HepG2 (cell line): ENCODE results near the gene NOVA2. TPM values are rescaled to one million over a fixed set of nuclear protein-coding genes. Genes with fewer than 3 reads are reported as not detected.
"Not testable (repeated sequence)": the region's sequence is repeated elsewhere in the genome, so short reads cannot be mapped to it uniquely, and the experiment has no call there.

Source experiments
- ATAC-seq: fragments of 200-7000 bp; cut with Tn5 transposase; 3 replicates; pipeline ENCODE4 v1.9.1; 2020; ENCODE audit warnings: mild to moderate bottlenecking, moderate library complexity
- BruUV-seq: library from RNA; stranded (reverse); fragments of 400-500 nt; replicated peaks from 2 replicates; lab custom pipeline; 2021; lab: Mats Ljungman, UMichigan
- CTCF ChIA-PET: fragments of 300-600 bp; formaldehyde crosslinking; extraction: SDS; loops from one replicate; lab custom pipeline; 2021; ENCODE audit warnings: low total read pairs, inconsistent platforms, low intra/inter-chr PET ratio; lab: Yijun Ruan, JAX
- POLR2A ChIA-PET: fragments of 350-600 bp; sonication (Branson Sonifier 250); formaldehyde crosslinking; loops from one replicate; lab custom pipeline; 2020; ENCODE audit warnings: antibody characterized with exemption, inconsistent platforms; lab: Yijun Ruan, JAX
- DNase-seq: peaks from one replicate; pipeline ENCODE4 v3.0.0-alpha.2; 2015; ENCODE audit warnings: low spot score
- FAIRE-seq: peaks from 3 replicates; lab custom pipeline; 2011; peaks lifted over from hg19 to GRCh38; lab: Jason Lieb, UNC
- H2AFZ ChIP-seq: one replicate; pipeline ENCODE4 v1.6.1; 2011; ENCODE audit warnings: low read length, inconsistent platforms
- H3K27ac ChIP-seq: fragments of 300-600 bp; 3 replicates; pipeline ENCODE4 v1.8.0; 2011; ENCODE audit warnings: mixed run types, mild to moderate bottlenecking, mixed read lengths, low read length, inconsistent platforms; ENCODE audit not compliant: insufficient read depth; ENCODE audit errors: extremely low read length
- H3K27me3 ChIP-seq, 2 experiments: fragments of 200-600 bp in 1 of 2; 2 replicates in 1 of 2; 3 replicates in 1 of 2; pipeline versions ENCODE4 v1.6.0 to v1.8.0; 2011; ENCODE audit warnings: low read length in 2 of 2, mild to moderate bottlenecking in 2 of 2, moderate library complexity in 2 of 2, inconsistent platforms in 1 of 2; ENCODE audit not compliant: insufficient read depth in 2 of 2, control insufficient read depth in 1 of 2
- H3K36me3 ChIP-seq, 2 experiments: fragments of 200-600 bp in 1 of 2; replicated peaks in 1 of 2; 2 replicates in 1 of 2; 3 replicates in 1 of 2; pipeline versions ENCODE4 v1.5.1 to v1.8.0; 2011; ENCODE audit warnings: low read length in 2 of 2, inconsistent platforms in 1 of 2; ENCODE audit not compliant: insufficient read depth in 2 of 2, control insufficient read depth in 1 of 2
- H3K4me1 ChIP-seq: 2 replicates; pipeline ENCODE4 v1.5.1; 2012; ENCODE audit warnings: low read length, inconsistent platforms; ENCODE audit not compliant: insufficient read depth
- H3K4me2 ChIP-seq: 2 replicates; pipeline ENCODE4 v1.6.0; 2011; ENCODE audit warnings: low read depth, low read length, inconsistent platforms
- H3K4me3 ChIP-seq, 3 experiments: fragments of 200-600 bp in 1 of 3; sonication (generic), shearing (Covaris generic) in 1 of 3; replicated peaks in 1 of 3; 2 replicates each; pipeline ENCODE4 v1.5.1; 2011 to 2016; ENCODE audit warnings: low read length in 3 of 3, inconsistent platforms in 2 of 3, low read depth in 2 of 3, mild to moderate bottlenecking in 2 of 3, control low read depth in 1 of 3, mixed read lengths in 1 of 3; ENCODE audit not compliant: insufficient read depth in 1 of 3
- H3K79me2 ChIP-seq: one replicate; pipeline ENCODE4 v1.6.1; 2011; ENCODE audit warnings: low read length, inconsistent platforms; ENCODE audit not compliant: insufficient read depth
- H3K9ac ChIP-seq: 2 replicates; pipeline ENCODE4 v1.6.0; 2011; ENCODE audit warnings: mild to moderate bottlenecking, low read depth, low read length, inconsistent platforms; ENCODE audit not compliant: insufficient read depth
- H3K9me3 ChIP-seq: 2 replicates; pipeline ENCODE4 v1.5.1; 2012; ENCODE audit warnings: mild to moderate bottlenecking, low read length
- H4K20me1 ChIP-seq: 2 replicates; pipeline ENCODE4 v1.6.0; 2011; ENCODE audit warnings: inconsistent platforms, mild to moderate bottlenecking, low read length, moderate library complexity; ENCODE audit not compliant: insufficient read depth
- ARID2 ChIP-seq: sonication (generic); formaldehyde crosslinking; IDR thresholded peaks from 2 replicates; pipeline ENCODE4 v1.8.1; 2022; ENCODE audit warnings: mild to moderate bottlenecking, missing genetic modification reagents, borderline replicate concordance
- BRD4 ChIP-seq: sonication (generic); formaldehyde crosslinking; IDR thresholded peaks from 2 replicates; pipeline ENCODE4 v1.4.0; 2020; ENCODE audit warnings: missing genetic modification reagents
- DNMT3B ChIP-seq: conservative IDR thresholded peaks from 2 replicates; pipeline ENCODE4 v1.6.1; 2016; ENCODE audit warnings: missing biosample characterization, control low read depth
- MXD1 ChIP-seq: sonication (generic); formaldehyde crosslinking; IDR thresholded peaks from 2 replicates; pipeline ENCODE4 v1.4.0; 2020; ENCODE audit warnings: mild to moderate bottlenecking, missing genetic modification reagents
- PITX1 ChIP-seq: sonication (generic); formaldehyde crosslinking; IDR thresholded peaks from 2 replicates; pipeline ENCODE4 v1.5.1; 2020; ENCODE audit warnings: mild to moderate bottlenecking, missing genetic modification reagents
- ZBTB20 ChIP-seq: sonication (generic); formaldehyde crosslinking; IDR thresholded peaks from 2 replicates; pipeline ENCODE4 v1.8.1; 2023; ENCODE audit warnings: missing genetic modification reagents, low read depth, mild to moderate bottlenecking, borderline replicate concordance
- ZBTB33 ChIP-seq: sonication (generic); formaldehyde crosslinking; IDR thresholded peaks from 2 replicates; pipeline ENCODE4 v1.4.0; 2020; ENCODE audit warnings: missing genetic modification reagents
- ZFX ChIP-seq: sonication (generic); formaldehyde crosslinking; IDR thresholded peaks from 2 replicates; pipeline ENCODE4 v1.4.0; 2020; ENCODE audit warnings: mild to moderate bottlenecking, low read depth, missing genetic modification reagents, moderate library complexity
- ZMYM2 ChIP-seq: sonication (generic); formaldehyde crosslinking; IDR thresholded peaks from 2 replicates; pipeline ENCODE4 v1.8.0; 2022; ENCODE audit warnings: mild to moderate bottlenecking, missing genetic modification reagents
- ZNF687 ChIP-seq: sonication (generic); formaldehyde crosslinking; IDR thresholded peaks from 2 replicates; pipeline ENCODE4 v1.5.1; 2020; ENCODE audit warnings: mild to moderate bottlenecking, missing genetic modification reagents, moderate library complexity
- ZNF709 ChIP-seq: sonication (generic); formaldehyde crosslinking; IDR thresholded peaks from 2 replicates; pipeline ENCODE4 v1.5.0; 2020; ENCODE audit warnings: mild to moderate bottlenecking, missing genetic modification reagents
- ZNF788 ChIP-seq: sonication (generic); formaldehyde crosslinking; IDR thresholded peaks from 2 replicates; pipeline ENCODE4 v1.5.0; 2020; ENCODE audit warnings: mild to moderate bottlenecking, missing genetic modification reagents, borderline replicate concordance
- WGBS: methylation state at CpG from one replicate; pipeline ENCODE4 v1.1.6; 2017; ENCODE audit warnings: low lambda C conversion rate; 5-methylcytosine and 5-hydroxymethylcytosine counted together
- in situ Hi-C: cut with HindIII; loops from 2 replicates; pipeline ENCODE4 v1.10.0; 2017; ENCODE audit warnings: low pct_unique_long_range_greater_than_20kb; ENCODE audit not compliant: extremely low pct_ligation_motif_present
- intact Hi-C: fragments of 100-400 bp; cut with micrococcal nuclease; formaldehyde crosslinking; loops from one replicate; pipeline ENCODE4 v1.10.0; 2022; ENCODE audit not compliant: unreplicated experiment
- polyA plus RNA-seq, 8 experiments: library from polyadenylated mRNA; depleted of rRNA in 3 of 8; stranded (reverse) in 7 of 8; unstranded in 1 of 8; fragments of >200 nt; fragmentation: Illumina TruSeq in 4 of 8; extraction: Trizol in 4 of 8; gene quantifications; 2 replicates each; pipeline versions ENCODE4 v1.2.1 to v1.2.3, GENCODE V29; 2011 to 2016; ENCODE audit warnings: low read depth in 4 of 8, missing spikeins in 1 of 8, mixed read lengths in 1 of 8; ENCODE audit not compliant: insufficient read depth in 1 of 8
- total RNA-seq, 5 experiments: library from RNA; depleted of rRNA; stranded (reverse); fragments of >200 nt; fragmentation: Illumina TruSeq; extraction: Trizol; gene quantifications; 2 replicates each; pipeline ENCODE4 v1.2.3, GENCODE V29; 2016; ENCODE audit warnings: low read depth in 1 of 5
- TF ChIP-seq, protein P1 (sequence below): sonication (generic); formaldehyde crosslinking; IDR thresholded peaks from 2 replicates; pipeline ENCODE4 v1.5.0; 2020; ENCODE audit warnings: mild to moderate bottlenecking, missing genetic modification reagents

NOVA2 gene
- total and polyA plus RNA-seq, 2 of the 13 experiments (the other 11 are each of a cell fraction or from before 2014, with no cell fraction given) = not detected

DNA sequence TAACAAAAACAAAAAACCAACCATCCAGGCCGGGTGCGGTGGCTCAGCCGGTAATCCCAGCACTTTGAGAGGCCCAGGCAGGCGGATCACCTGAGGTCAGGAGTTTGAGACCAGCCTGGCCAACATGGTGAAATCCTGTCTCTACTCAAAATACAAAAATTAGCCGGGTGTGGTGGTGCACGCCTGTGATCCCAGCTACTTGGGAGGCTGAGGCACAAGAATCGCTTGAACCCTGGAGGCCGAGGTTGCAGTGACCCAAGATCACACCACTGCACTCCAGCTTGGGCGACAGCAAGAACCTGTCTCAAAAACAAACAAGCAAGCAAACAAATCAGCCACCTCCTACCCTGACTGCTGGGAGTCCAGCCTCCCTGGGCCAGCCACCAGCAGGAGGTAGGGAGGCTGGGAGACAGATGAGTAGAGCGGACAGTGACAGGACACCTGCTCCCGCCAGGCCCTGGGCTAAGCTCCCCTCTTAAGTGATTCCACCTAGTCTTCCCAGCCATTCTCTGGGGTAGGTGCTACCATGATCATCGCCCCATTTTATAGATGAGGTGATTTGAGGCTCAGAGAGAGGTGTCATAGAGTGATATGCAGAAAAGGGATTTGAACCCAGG lies 77.6 kb downstream of the NOVA2 start:
- H3K27me3 ChIP-seq, CTCF ChIA-PET, FAIRE-seq, H4K20me1 ChIP-seq, in situ Hi-C loops, H2AFZ ChIP-seq, DNase-seq, H3K9me3 ChIP-seq: not testable (repeated sequence)
- H3K4me2 ChIP-seq = peak overlapping the region; percentile 50
- POLR2A ChIA-PET = interaction anchor here (0.6 to 2.6 kb wide), 10 partner anchors 9 to 126 kb away, joined by 3 to 15 read pairs (median 5); partner anchors contain the start of genes CCDC61, DMWD, FOXA3 and IRF2BP1
- peaks cover 49% of the 10 kb centered on the region for H3K4me1 ChIP-seq
- WGBS = 53% methylated on average over 11 of the region's 12 CpGs
- H3K27ac ChIP-seq = peak overlapping the region; percentile 79
- peak overlapping the region; percentile 40 for H3K9ac ChIP-seq
- peaks cover 16% of the 10 kb centered on the region for H3K79me2 ChIP-seq
- H3K36me3 ChIP-seq = peaks cover 1 to 13% of the 10 kb centered on the region in 2 experiments; a peak in 3 of 5 replicates
- ATAC-seq = peak; percentile 32
- intact Hi-C loops = loop anchor here (1.0 kb wide), 1 partner anchor 9 kb away; no protein-coding TSS in a partner anchor
- H3K4me3 ChIP-seq = peak overlapping the region in 1 of 3 experiments; percentile 45; a peak in 2 of 6 replicates
- TSS peak; percentile 99 for BruUV-seq
- TF ChIP-seq ZNF788 (CRISPR knock-in tag) (0 out of 2 replicates have a peak, but pooled peaks have one; percentile 4), ZBTB20 (CRISPR knock-in tag) (0 out of 2 replicates have a peak, but pooled peaks have one; percentile 24), PITX1 (CRISPR knock-in tag) (peak; percentile 28; the same call in 1 of the 2 replicates), DNMT3B (CRISPR knock-in tag) (0 out of 2 replicates have a peak, but pooled peaks have one; percentile 8), ZBTB33 (CRISPR knock-in tag) (peak; percentile 32; the same call in 1 of the 2 replicates), ARID2 (CRISPR knock-in tag) (0 out of 2 replicates have a peak, but pooled peaks have one; percentile 2), BRD4 (0 out of 2 replicates have a peak, but pooled peaks have one; percentile 4), ZNF687 (peak; percentile 40), ZNF709 (CRISPR knock-in tag) (0 out of 2 replicates have a peak, but pooled peaks have one; percentile 57), ZFX (peak; percentile 27; the same call in 1 of the 2 replicates), ZMYM2 (CRISPR knock-in tag) (0 out of 2 replicates have a peak, but pooled peaks have one; percentile 7), MXD1 (0 out of 2 replicates have a peak, but pooled peaks have one; percentile 14)
- TF ChIP-seq, protein P1, sequence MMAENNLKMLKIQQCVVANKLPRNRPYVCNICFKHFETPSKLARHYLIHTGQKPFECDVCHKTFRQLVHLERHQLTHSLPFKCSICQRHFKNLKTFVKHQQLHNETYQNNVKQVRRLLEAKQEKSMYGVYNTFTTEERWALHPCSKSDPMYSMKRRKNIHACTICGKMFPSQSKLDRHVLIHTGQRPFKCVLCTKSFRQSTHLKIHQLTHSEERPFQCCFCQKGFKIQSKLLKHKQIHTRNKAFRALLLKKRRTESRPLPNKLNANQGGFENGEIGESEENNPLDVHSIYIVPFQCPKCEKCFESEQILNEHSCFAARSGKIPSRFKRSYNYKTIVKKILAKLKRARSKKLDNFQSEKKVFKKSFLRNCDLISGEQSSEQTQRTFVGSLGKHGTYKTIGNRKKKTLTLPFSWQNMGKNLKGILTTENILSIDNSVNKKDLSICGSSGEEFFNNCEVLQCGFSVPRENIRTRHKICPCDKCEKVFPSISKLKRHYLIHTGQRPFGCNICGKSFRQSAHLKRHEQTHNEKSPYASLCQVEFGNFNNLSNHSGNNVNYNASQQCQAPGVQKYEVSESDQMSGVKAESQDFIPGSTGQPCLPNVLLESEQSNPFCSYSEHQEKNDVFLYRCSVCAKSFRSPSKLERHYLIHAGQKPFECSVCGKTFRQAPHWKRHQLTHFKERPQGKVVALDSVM (CRISPR knock-in tag) = peak; percentile 93
